Tibial artery (tissue), 4 donors: ENCODE measurements around the gene LRWD1.

Experiments
- DNase-seq, 2 donors: peaks; one replicate each; pipeline ENCODE4 v3.0.0-alpha.2; 2019
- H3K27ac ChIP-seq, 2 donors: fragments of 200-600 bp; sonication (generic) in 1 of 2; 1 replicate in 1 of 2; 2 replicates in 1 of 2; pipeline ENCODE4 v1.5.1; 2018 to 2019; ENCODE audit warnings: mild to moderate bottlenecking in 1 of 2
- H3K27me3 ChIP-seq, 2 donors: fragments of 200-600 bp; sonication (generic) in 1 of 2; one replicate each; pipeline versions ENCODE4 v1.5.1 to v1.6.0; 2016 to 2019
- H3K36me3 ChIP-seq, 3 donors: fragments of 200-600 bp; sonication (generic) in 2 of 3; one replicate each; pipeline ENCODE4 v1.5.1; 2016 to 2019; ENCODE audit warnings: mild to moderate bottlenecking in 2 of 3
- H3K4me1 ChIP-seq, 4 donors: fragments of 200-600 bp; sonication (generic) in 2 of 4; 1 replicate in 3 of 4; 2 replicates in 1 of 4; pipeline ENCODE4 v1.5.1; 2016 to 2019
- H3K4me3 ChIP-seq, 2 donors: fragments of 200-600 bp; sonication (generic) in 1 of 2; 1 replicate in 1 of 2; 2 replicates in 1 of 2; pipeline ENCODE4 v1.5.1; 2018 to 2019; ENCODE audit warnings: mild to moderate bottlenecking in 2 of 2
- H3K9me3 ChIP-seq, 3 donors: fragments of 200-600 bp; sonication (generic) in 1 of 3; one replicate each; pipeline ENCODE4 v1.5.1; 2016 to 2019
- intact Hi-C: fragments of 100-400 bp; cut with DNase I; formaldehyde crosslinking; loops from one replicate; pipeline ENCODE4 v1.15.0; 2023; ENCODE audit warnings: low total_unique reads
- TF ChIP-seq, protein P1 (sequence below), 2 experiments: fragments of 200-600 bp in 1 of 2; fragments of 450-650 bp in 1 of 2; IDR thresholded peaks; one replicate each; pipeline ENCODE4 v1.5.1; 2017 to 2019; ENCODE audit warnings: antibody characterized with exemption in 2 of 2, mild to moderate bottlenecking in 1 of 2, moderate library complexity in 1 of 2

LRWD1 gene

DNA sequence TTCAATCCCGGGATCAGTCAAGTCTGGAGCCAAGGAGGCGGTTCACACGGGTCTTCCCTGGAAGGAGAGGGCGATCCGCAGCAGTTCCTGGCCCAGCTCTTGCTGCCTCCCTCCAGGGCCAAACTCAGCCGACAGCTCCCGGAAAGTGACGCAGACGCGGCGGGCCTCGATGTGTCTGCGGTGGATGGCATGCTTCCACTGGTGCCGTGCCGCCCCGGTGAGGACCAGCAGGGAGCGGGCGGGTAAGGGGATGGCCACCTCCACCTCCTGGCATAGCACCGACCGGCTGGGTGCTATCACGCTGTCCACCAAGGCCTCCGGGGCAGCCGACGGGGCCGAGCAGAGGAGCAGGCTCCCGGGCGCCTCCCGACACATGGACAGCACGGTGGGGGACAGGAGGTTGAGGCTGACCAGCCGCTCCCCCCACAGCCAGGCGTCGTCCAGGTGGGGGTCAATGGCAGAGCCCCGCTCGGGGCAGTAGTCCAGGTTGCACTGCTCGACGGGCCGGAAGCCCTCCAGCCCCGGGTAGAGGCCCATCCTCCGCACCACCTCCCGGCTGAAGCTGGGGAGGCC lies 7.3 kb upstream of the LRWD1 start:
- intact Hi-C loops: no loop called here
- TF ChIP-seq, protein P1, sequence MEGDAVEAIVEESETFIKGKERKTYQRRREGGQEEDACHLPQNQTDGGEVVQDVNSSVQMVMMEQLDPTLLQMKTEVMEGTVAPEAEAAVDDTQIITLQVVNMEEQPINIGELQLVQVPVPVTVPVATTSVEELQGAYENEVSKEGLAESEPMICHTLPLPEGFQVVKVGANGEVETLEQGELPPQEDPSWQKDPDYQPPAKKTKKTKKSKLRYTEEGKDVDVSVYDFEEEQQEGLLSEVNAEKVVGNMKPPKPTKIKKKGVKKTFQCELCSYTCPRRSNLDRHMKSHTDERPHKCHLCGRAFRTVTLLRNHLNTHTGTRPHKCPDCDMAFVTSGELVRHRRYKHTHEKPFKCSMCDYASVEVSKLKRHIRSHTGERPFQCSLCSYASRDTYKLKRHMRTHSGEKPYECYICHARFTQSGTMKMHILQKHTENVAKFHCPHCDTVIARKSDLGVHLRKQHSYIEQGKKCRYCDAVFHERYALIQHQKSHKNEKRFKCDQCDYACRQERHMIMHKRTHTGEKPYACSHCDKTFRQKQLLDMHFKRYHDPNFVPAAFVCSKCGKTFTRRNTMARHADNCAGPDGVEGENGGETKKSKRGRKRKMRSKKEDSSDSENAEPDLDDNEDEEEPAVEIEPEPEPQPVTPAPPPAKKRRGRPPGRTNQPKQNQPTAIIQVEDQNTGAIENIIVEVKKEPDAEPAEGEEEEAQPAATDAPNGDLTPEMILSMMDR (IDR thresholded peaks at IDR 0.05): no peak

DNA sequence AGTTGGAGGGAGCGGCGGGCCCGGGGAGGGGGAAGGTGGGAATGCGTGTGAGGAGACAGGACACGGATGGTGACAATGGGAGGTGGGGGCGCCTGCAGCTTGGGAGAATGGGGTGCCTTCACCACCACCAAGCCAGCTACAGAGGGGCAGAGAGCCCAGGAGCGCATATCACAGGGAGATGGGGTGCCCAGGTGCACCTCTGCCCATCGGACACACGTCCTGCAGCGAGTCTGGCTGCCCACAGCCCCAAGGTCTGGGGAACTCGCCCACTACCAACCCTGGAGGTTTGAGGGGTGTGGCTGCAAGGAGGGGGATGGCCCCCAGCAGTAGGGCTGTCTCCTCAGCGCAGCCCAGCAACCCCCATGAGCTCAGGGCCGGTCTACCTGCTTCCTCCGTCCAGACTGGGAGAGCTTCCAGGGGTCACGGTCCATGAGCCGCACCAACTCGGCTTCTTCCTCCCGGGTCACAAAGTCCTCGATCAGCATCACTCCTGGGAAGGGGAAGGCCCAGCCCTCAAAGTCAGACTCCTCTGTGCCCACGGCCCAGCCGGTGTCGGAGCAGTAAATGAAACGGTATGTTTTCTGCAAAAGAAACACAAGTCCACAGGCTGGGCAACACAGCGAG lies 5.5 kb upstream of the LRWD1 start:
- H3K9me3 ChIP-seq: no peaks in the 10 kb centered on the region
- peaks cover 0 to 19% (median 11%) of the 10 kb centered on the region in 4 donors for H3K4me1 ChIP-seq
- peaks cover 34 to 53% (median 40%) of the 10 kb centered on the region in 3 donors for H3K36me3 ChIP-seq
- TF ChIP-seq, protein P1 (IDR thresholded peaks at IDR 0.05): no peak
- DNase-seq: no peak
- intact Hi-C loops: no loop called here
- no peaks in the 10 kb centered on the region for H3K27me3 ChIP-seq
- H3K27ac ChIP-seq: no peak overlapping the region
- no peak overlapping the region for H3K4me3 ChIP-seq

More for the DNA sequence above, 7.3 kb upstream of the LRWD1 start:
- Histone ChIP-seq H3K4me3 (no peak overlapping the region), H3K27me3 (no peaks in the 10 kb centered on the region), H3K9me3 (no peaks in the 10 kb centered on the region), H3K27ac (no peak overlapping the region), H3K36me3 (peaks cover 34 to 53% (median 40%) of the 10 kb centered on the region in 3 donors), H3K4me1 (peaks cover 0 to 2% (median 0%) of the 10 kb centered on the region in 4 donors)
- DNase-seq: no peak

DNA sequence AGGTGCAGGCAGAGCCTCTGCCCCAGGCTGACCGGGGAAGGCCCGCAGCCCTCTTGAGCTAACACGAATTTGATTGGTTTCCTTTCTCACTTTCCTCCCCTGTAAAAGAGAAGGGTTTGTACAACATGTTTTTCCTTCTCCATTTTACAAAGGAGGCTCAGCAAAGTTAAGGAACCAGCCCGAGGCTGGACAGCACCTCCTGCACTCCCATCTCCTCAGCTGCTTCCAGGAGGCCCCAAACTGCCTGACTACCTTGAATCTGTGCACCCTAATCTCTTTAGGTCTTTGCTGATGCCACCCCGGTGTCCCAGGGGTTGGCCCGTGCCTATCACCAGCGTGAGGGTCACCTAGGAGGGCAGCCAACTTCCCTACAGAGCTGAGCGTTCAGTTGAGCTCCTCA lies 4.3 kb upstream of the LRWD1 start:
- no peak overlapping the region for H3K4me3 ChIP-seq
- H3K9me3 ChIP-seq: no peaks in the 10 kb centered on the region
- intact Hi-C loops: no loop called here
- peaks cover 0 to 22% (median 12%) of the 10 kb centered on the region in 4 donors for H3K4me1 ChIP-seq
- no peak for DNase-seq
- no peaks in the 10 kb centered on the region for H3K27me3 ChIP-seq
- H3K36me3 ChIP-seq: peaks cover 34 to 44% (median 37%) of the 10 kb centered on the region in 3 donors
- no peak overlapping the region for H3K27ac ChIP-seq
- TF ChIP-seq, protein P1 (IDR thresholded peaks at IDR 0.05): no peak

DNA sequence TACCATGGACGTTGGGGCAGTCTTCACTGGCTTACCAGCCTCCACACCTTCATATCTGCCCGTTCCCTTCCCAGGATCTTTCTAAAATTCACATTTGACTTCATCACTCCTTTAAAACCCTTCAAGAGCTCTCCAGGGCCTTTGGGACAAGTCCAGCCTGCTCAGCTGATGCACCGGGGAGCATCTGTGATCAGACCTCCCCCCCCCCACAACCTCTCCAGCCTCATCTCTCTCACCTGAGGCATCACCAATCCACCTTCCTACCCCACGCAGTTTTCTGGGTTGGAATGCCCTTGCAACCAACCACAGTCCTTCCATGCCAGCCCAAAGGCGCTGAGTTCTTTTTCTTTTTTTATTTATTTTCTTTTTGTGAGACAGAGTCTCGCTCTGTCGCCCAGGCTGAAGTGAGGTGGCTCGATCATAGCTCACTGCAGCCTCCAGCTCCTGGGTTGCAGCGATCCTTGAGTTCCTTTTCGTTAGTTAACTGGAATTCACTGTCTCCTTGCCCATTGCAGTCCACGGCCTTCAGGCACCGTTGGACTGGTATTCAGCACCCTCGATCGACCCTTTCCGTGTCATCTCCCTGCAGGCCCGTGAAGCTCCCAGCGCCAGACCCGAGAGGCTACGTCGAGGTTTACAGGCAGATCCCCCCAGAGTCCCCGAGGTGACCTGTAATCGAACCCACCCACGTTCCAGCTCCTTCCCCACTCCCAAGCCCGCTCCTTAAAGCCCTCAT lies 775 bp upstream of the LRWD1 start:
- Histone ChIP-seq H3K27ac (peak overlapping the region; percentile 77 to 85), H3K9me3 (no peaks in the 10 kb centered on the region), H3K27me3 (no peaks in the 10 kb centered on the region), H3K36me3 (peaks cover 5 to 22% (median 9%) of the 10 kb centered on the region in 3 donors), H3K4me1 (peaks cover 0 to 31% (median 24%) of the 10 kb centered on the region in 4 donors), H3K4me3 (peak overlapping the region; percentile 85 to 97)
- intact Hi-C loops: no loop called here
- TF ChIP-seq, protein P1 (IDR thresholded peaks at IDR 0.05): no peak
- no peak for DNase-seq

DNA sequence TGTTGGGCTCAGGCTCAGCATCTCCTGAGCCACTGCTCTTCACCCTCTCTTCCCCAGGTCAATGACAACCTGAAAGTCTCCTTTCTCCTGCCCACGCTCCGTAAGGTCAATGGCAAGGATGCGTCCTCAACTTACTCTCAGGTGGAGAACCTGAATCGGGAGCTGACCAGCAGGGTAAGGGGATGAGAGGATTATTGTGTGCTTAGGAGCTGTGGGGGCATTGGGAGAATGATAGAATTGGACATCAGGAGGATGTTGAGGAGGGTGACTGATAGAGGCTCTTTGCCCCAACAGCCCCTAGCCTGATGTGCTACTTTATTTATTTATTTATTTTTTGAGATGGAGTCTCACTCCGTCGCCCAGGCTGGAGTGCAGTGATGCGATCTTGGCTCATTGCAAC lies 1.3 kb downstream of the LRWD1 start:
- TF ChIP-seq, protein P1 (IDR thresholded peaks at IDR 0.05): no peak
- Histone ChIP-seq H3K9me3 (no peaks in the 10 kb centered on the region), H3K4me3 (peak overlapping the region; percentile 85 to 97), H3K36me3 (peaks cover 0 to 34% (median 8%) of the 10 kb centered on the region in 3 donors), H3K27ac (no peak overlapping the region), H3K27me3 (no peaks in the 10 kb centered on the region), H3K4me1 (peaks cover 0 to 31% (median 24%) of the 10 kb centered on the region in 4 donors)
- intact Hi-C loops: no loop called here
- no peak for DNase-seq
